ENCODE results near the gene MINDY2.
"Not testable (repeated sequence)": the region's sequence is repeated elsewhere in the genome, so short reads cannot be mapped to it uniquely, and the experiment has no call there.

Gene MINDY2

GRCh38 chr15:58842713-58843396 lies 71.8 kb downstream of the MINDY2 start:
- Histone ChIP-seq H3K4me3 (ENCODE audit: low read depth, low read length, poor library complexity, severe bottlenecking) (no peak overlapping the region), H3K4me2 (ENCODE audit: low read length) (no peak overlapping the region), H3K9me2 (ENCODE audit: low read depth, low read length) (no peaks in the 10 kb centered on the region), H3K9ac (ENCODE audit: low read length) (no peak overlapping the region), H3K79me2 (ENCODE audit: insufficient read depth, low read length) (no peaks in the 10 kb centered on the region), H4K20me1 (ENCODE audit: insufficient read depth, low read length) (no peaks in the 10 kb centered on the region), H3K4me1 (ENCODE audit: insufficient read depth, low read length, severe bottlenecking) (peaks cover 4% of the 10 kb centered on the region), H2AFZ (ENCODE audit: low read length) (no peak overlapping the region), H3K36me3 (ENCODE audit: insufficient read depth, low read length) (peaks cover 10% of the 10 kb centered on the region; the same call in 1 of the 2 replicates), H3K27me3 (ENCODE audit: insufficient read depth, low read length) (no peaks in the 10 kb centered on the region), H3F3A (ENCODE audit: insufficient read depth, low read length) (no peaks in the 10 kb centered on the region), H3K27ac (ENCODE audit: low read depth, low read length, poor library complexity, severe bottlenecking) (no peak overlapping the region), H3K9me3 (ENCODE audit: low read length) (no peaks in the 10 kb centered on the region)
- TF ChIP-seq CTCF (IDR thresholded peaks at IDR 0.05; ENCODE audit: low read length) = no peak

- H3F3A ChIP-seq (ENCODE audit: insufficient read depth, low read length); H3K4me1 ChIP-seq (ENCODE audit: insufficient read depth, low read length, severe bottlenecking): not testable (repeated sequence)
- peaks cover 15% of the 10 kb centered on the region for H3K36me3 ChIP-seq (ENCODE audit: insufficient read depth, low read length)
These were observed 80.1 kb downstream of the MINDY2 start for GRCh38 chr15:58851205-58851604.

GRCh38 chr15:58852347-58852746 lies 81.2 kb downstream of the MINDY2 start:
- Histone ChIP-seq H3K9me2 (ENCODE audit: low read depth, low read length) (no peaks in the 10 kb centered on the region), H3K4me2 (ENCODE audit: low read length) (no peak overlapping the region), H3K27me3 (ENCODE audit: insufficient read depth, low read length) (no peaks in the 10 kb centered on the region), H3K27ac (ENCODE audit: low read depth, low read length, poor library complexity, severe bottlenecking) (no peak overlapping the region), H3F3A (ENCODE audit: insufficient read depth, low read length) (no peaks in the 10 kb centered on the region), H3K36me3 (ENCODE audit: insufficient read depth, low read length) (peaks cover 13% of the 10 kb centered on the region), H3K9me3 (ENCODE audit: low read length) (no peaks in the 10 kb centered on the region), H3K9ac (ENCODE audit: low read length) (no peak overlapping the region), H3K4me3 (ENCODE audit: low read depth, low read length, poor library complexity, severe bottlenecking) (no peak overlapping the region), H2AFZ (ENCODE audit: low read length) (no peak overlapping the region), H4K20me1 (ENCODE audit: insufficient read depth, low read length) (no peaks in the 10 kb centered on the region), H3K4me1 (ENCODE audit: insufficient read depth, low read length, severe bottlenecking) (no peaks in the 10 kb centered on the region), H3K79me2 (ENCODE audit: insufficient read depth, low read length) (no peaks in the 10 kb centered on the region)
- TF ChIP-seq EZH2 (IDR thresholded peaks at IDR 0.05; ENCODE audit: borderline replicate concordance, low read length) (no peak), CTCF (IDR thresholded peaks at IDR 0.05; ENCODE audit: low read length) (peak; percentile 26; the same call in 1 of the 2 replicates)

More at GRCh38 chr15:58851205-58851604, 80.1 kb downstream of the MINDY2 start:
- not testable (repeated sequence) for H3K27ac ChIP-seq (ENCODE audit: low read depth, low read length, poor library complexity, severe bottlenecking); H2AFZ ChIP-seq (ENCODE audit: low read length); H3K4me3 ChIP-seq (ENCODE audit: low read depth, low read length, poor library complexity, severe bottlenecking); H3K9me3 ChIP-seq (ENCODE audit: low read length); H3K9ac ChIP-seq (ENCODE audit: low read length); H3K9me2 ChIP-seq (ENCODE audit: low read depth, low read length); H3K4me2 ChIP-seq (ENCODE audit: low read length); H4K20me1 ChIP-seq (ENCODE audit: insufficient read depth, low read length); H3K27me3 ChIP-seq (ENCODE audit: insufficient read depth, low read length); H3K79me2 ChIP-seq (ENCODE audit: insufficient read depth, low read length)

GRCh38 chr15:58854593-58854992 lies 83.5 kb downstream of the MINDY2 start:
- H4K20me1 ChIP-seq (ENCODE audit: insufficient read depth, low read length) = no peaks in the 10 kb centered on the region
- no peak for TF ChIP-seq CTCF (IDR thresholded peaks at IDR 0.05; ENCODE audit: low read length)
- TF ChIP-seq EZH2 (IDR thresholded peaks at IDR 0.05; ENCODE audit: borderline replicate concordance, low read length) = no peak
- H3K9me3 ChIP-seq (ENCODE audit: low read length) = no peaks in the 10 kb centered on the region
- no peak overlapping the region for H3K4me3 ChIP-seq (ENCODE audit: low read depth, low read length, poor library complexity, severe bottlenecking)
- no peaks in the 10 kb centered on the region for H3K9me2 ChIP-seq (ENCODE audit: low read depth, low read length)
- H3F3A ChIP-seq (ENCODE audit: insufficient read depth, low read length) = no peaks in the 10 kb centered on the region
- H3K36me3 ChIP-seq (ENCODE audit: insufficient read depth, low read length) = peaks cover 11% of the 10 kb centered on the region
- no peak overlapping the region for H3K4me2 ChIP-seq (ENCODE audit: low read length)
- no peak overlapping the region for H3K27ac ChIP-seq (ENCODE audit: low read depth, low read length, poor library complexity, severe bottlenecking)
- no peaks in the 10 kb centered on the region for H3K27me3 ChIP-seq (ENCODE audit: insufficient read depth, low read length)
- H3K79me2 ChIP-seq (ENCODE audit: insufficient read depth, low read length) = no peaks in the 10 kb centered on the region
- no peak overlapping the region for H3K9ac ChIP-seq (ENCODE audit: low read length)
- no peak overlapping the region for H2AFZ ChIP-seq (ENCODE audit: low read length)
- no peaks in the 10 kb centered on the region for H3K4me1 ChIP-seq (ENCODE audit: insufficient read depth, low read length, severe bottlenecking)

Measured in OCI-LY1 (cell line).